Measurements from ENCODE around the gene APEX1. TPM values are rescaled to one million over a fixed set of nuclear protein-coding genes. Genes with fewer than 3 reads are reported as not detected.

APEX1 gene
- polyA plus RNA-seq, 1 of the 3 experiments (the other 2 are of a cell fraction) = 279 TPM

DNA sequence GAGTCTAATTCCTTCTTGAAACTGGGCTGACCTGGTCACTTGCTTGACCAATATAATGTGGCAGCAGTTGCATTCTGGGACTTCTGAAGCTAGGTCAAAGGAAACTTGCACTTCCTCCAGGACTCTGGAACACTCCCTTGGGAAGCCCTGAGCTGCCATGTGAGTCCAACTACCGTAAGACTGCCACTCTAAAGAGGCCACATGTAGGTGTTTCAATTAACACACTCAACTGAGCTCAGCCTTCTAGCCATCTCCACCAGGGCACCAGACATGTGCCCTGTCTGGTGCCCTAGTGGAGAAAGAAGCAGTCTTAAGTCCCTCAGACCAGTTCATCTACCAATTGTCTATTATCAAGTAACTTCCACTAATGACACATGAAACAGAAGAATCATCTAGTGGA, 35.6 kb upstream of the APEX1 start:
- H3K9ac ChIP-seq = no peak overlapping the region
- H3F3A ChIP-seq (replicated peaks; ENCODE audit: insufficient read depth) = no peaks in the 10 kb centered on the region
- H3K4me2 ChIP-seq = no peak overlapping the region
- TF ChIP-seq NRF1 (IDR thresholded peaks at IDR 0.05; ENCODE audit: low read depth, low read length) = no peak
- no peak for TF ChIP-seq TCF12 (IDR thresholded peaks at IDR 0.05)
- TF ChIP-seq JUND (IDR thresholded peaks at IDR 0.05) = no peak
- no peak for TF ChIP-seq RFX5 (IDR thresholded peaks at IDR 0.05; ENCODE audit: low read length)
- TF ChIP-seq POLR2AphosphoS5 (IDR thresholded peaks at IDR 0.05; ENCODE audit: low read depth, low read length) = no peak
- no peak for TF ChIP-seq GABPA (IDR thresholded peaks at IDR 0.05; ENCODE audit: low read depth)
- TF ChIP-seq NFIC (IDR thresholded peaks at IDR 0.05; ENCODE audit: borderline replicate concordance) = no peak
- TF ChIP-seq, protein P1, sequence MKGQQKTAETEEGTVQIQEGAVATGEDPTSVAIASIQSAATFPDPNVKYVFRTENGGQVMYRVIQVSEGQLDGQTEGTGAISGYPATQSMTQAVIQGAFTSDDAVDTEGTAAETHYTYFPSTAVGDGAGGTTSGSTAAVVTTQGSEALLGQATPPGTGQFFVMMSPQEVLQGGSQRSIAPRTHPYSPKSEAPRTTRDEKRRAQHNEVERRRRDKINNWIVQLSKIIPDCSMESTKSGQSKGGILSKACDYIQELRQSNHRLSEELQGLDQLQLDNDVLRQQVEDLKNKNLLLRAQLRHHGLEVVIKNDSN (IDR thresholded peaks at IDR 0.05; ENCODE audit: borderline replicate concordance, low read depth) = no peak
- H3K79me2 ChIP-seq (ENCODE audit: insufficient read depth) = no peaks in the 10 kb centered on the region
- no peaks in the 10 kb centered on the region for H3K4me1 ChIP-seq (ENCODE audit: control insufficient read depth in 1 of 2, insufficient read depth in 2 of 2, low read depth in 1 of 2, low read length in 1 of 2)
- no peak overlapping the region for H3K4me3 ChIP-seq (ENCODE audit: low read depth in 2 of 2, low read length in 1 of 2)
- DNase-seq = no peak
- POLR2A ChIA-PET = no interaction called here
- no peak overlapping the region for H2AFZ ChIP-seq (ENCODE audit: low read depth)
- no peaks in the 10 kb centered on the region for H3K9me3 ChIP-seq
- CTCF ChIA-PET = no interaction called here
- H4K20me1 ChIP-seq (ENCODE audit: insufficient read depth) = no peaks in the 10 kb centered on the region
- no peaks in the 10 kb centered on the region; the same call in 1 of the 2 replicates for H3K27me3 ChIP-seq (ENCODE audit: insufficient read depth)
- H3K36me3 ChIP-seq (replicated peaks in 1 of 2; ENCODE audit: control insufficient read depth in 1 of 2, insufficient read depth in 2 of 2, low read length in 1 of 2) = no peaks in the 10 kb centered on the region
- WGBS (ENCODE audit: low lambda C conversion rate) = no CpG with 5 or more reads among the region's 1 CpG
- no peaks in the 10 kb centered on the region for H3K9me2 ChIP-seq
- no peak overlapping the region for H3K27ac ChIP-seq (ENCODE audit: low read depth in 2 of 2, low read length in 1 of 2)

DNA sequence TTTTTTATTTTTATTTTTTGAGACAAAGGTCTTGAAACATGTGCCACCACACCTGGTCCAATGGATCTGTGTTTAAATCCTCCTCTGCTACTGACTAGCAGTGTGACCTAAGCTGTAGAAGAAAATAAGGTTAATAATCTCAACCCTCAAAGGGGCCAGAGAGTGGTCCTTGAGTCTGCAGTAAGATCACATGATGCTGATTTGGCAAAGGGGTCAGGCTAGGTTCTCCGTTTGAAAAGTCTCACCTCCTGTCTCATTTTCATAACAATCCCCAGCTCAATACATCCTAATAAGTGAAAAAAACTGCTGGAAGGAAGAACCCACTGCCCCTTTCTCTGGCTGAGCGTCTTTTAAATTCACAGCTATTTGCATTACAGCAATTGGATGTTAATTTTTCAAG, 33.8 kb upstream of the APEX1 start:
- no peaks in the 10 kb centered on the region for H3K9me2 ChIP-seq
- no peak overlapping the region for H3K9ac ChIP-seq
- POLR2A ChIA-PET = interaction anchor here (1.4 kb wide), 1 partner anchor 34 kb away, joined by 4 read pairs; the partner anchor contains the start of genes APEX1 and OSGEP
- no peaks in the 10 kb centered on the region for H4K20me1 ChIP-seq (ENCODE audit: insufficient read depth)
- no peak overlapping the region for H3K27ac ChIP-seq (ENCODE audit: low read depth in 2 of 2, low read length in 1 of 2)
- H3F3A ChIP-seq (replicated peaks; ENCODE audit: insufficient read depth) = no peaks in the 10 kb centered on the region
- no peaks in the 10 kb centered on the region for H3K79me2 ChIP-seq (ENCODE audit: insufficient read depth)
- no peaks in the 10 kb centered on the region for H3K36me3 ChIP-seq (replicated peaks in 1 of 2; ENCODE audit: control insufficient read depth in 1 of 2, insufficient read depth in 2 of 2, low read length in 1 of 2)
- H3K4me1 ChIP-seq (ENCODE audit: control insufficient read depth in 1 of 2, insufficient read depth in 2 of 2, low read depth in 1 of 2, low read length in 1 of 2) = no peaks in the 10 kb centered on the region
- no peak for DNase-seq
- no peaks in the 10 kb centered on the region for H3K9me3 ChIP-seq
- WGBS (ENCODE audit: low lambda C conversion rate) = 17% methylated on average over 2 of the region's 2 CpGs
- H3K4me3 ChIP-seq (ENCODE audit: low read depth in 2 of 2, low read length in 1 of 2) = no peak overlapping the region
- CTCF ChIA-PET = no interaction called here
- H2AFZ ChIP-seq (ENCODE audit: low read depth) = no peak overlapping the region
- H3K4me2 ChIP-seq = no peak overlapping the region
- no peaks in the 10 kb centered on the region; the same call in 1 of the 2 replicates for H3K27me3 ChIP-seq (ENCODE audit: insufficient read depth)
- no peak for TF ChIP-seq FOSL2 (IDR thresholded peaks at IDR 0.05; ENCODE audit: borderline replicate concordance, low read depth)
- no peak for TF ChIP-seq YY1 (IDR thresholded peaks at IDR 0.05; ENCODE audit: low read depth)
- TF ChIP-seq, protein P2, sequence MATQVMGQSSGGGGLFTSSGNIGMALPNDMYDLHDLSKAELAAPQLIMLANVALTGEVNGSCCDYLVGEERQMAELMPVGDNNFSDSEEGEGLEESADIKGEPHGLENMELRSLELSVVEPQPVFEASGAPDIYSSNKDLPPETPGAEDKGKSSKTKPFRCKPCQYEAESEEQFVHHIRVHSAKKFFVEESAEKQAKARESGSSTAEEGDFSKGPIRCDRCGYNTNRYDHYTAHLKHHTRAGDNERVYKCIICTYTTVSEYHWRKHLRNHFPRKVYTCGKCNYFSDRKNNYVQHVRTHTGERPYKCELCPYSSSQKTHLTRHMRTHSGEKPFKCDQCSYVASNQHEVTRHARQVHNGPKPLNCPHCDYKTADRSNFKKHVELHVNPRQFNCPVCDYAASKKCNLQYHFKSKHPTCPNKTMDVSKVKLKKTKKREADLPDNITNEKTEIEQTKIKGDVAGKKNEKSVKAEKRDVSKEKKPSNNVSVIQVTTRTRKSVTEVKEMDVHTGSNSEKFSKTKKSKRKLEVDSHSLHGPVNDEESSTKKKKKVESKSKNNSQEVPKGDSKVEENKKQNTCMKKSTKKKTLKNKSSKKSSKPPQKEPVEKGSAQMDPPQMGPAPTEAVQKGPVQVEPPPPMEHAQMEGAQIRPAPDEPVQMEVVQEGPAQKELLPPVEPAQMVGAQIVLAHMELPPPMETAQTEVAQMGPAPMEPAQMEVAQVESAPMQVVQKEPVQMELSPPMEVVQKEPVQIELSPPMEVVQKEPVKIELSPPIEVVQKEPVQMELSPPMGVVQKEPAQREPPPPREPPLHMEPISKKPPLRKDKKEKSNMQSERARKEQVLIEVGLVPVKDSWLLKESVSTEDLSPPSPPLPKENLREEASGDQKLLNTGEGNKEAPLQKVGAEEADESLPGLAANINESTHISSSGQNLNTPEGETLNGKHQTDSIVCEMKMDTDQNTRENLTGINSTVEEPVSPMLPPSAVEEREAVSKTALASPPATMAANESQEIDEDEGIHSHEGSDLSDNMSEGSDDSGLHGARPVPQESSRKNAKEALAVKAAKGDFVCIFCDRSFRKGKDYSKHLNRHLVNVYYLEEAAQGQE (IDR thresholded peaks at IDR 0.05; ENCODE audit: low read depth, low read length) = no peak
- TF ChIP-seq, protein P3, sequence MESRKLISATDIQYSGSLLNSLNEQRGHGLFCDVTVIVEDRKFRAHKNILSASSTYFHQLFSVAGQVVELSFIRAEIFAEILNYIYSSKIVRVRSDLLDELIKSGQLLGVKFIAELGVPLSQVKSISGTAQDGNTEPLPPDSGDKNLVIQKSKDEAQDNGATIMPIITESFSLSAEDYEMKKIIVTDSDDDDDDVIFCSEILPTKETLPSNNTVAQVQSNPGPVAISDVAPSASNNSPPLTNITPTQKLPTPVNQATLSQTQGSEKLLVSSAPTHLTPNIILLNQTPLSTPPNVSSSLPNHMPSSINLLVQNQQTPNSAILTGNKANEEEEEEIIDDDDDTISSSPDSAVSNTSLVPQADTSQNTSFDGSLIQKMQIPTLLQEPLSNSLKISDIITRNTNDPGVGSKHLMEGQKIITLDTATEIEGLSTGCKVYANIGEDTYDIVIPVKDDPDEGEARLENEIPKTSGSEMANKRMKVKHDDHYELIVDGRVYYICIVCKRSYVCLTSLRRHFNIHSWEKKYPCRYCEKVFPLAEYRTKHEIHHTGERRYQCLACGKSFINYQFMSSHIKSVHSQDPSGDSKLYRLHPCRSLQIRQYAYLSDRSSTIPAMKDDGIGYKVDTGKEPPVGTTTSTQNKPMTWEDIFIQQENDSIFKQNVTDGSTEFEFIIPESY (IDR thresholded peaks at IDR 0.05; ENCODE audit: borderline replicate concordance, low read depth) = no peak
- no peak for TF ChIP-seq RFX5 (IDR thresholded peaks at IDR 0.05; ENCODE audit: low read length)
- TF ChIP-seq RXRA (IDR thresholded peaks at IDR 0.05; ENCODE audit: borderline replicate concordance, low read depth) = no peak
- no peak for TF ChIP-seq GABPA (IDR thresholded peaks at IDR 0.05; ENCODE audit: low read depth)
- TF ChIP-seq, protein P4, sequence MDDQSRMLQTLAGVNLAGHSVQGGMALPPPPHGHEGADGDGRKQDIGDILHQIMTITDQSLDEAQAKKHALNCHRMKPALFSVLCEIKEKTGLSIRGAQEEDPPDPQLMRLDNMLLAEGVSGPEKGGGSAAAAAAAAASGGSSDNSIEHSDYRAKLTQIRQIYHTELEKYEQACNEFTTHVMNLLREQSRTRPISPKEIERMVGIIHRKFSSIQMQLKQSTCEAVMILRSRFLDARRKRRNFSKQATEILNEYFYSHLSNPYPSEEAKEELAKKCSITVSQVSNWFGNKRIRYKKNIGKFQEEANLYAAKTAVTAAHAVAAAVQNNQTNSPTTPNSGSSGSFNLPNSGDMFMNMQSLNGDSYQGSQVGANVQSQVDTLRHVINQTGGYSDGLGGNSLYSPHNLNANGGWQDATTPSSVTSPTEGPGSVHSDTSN (IDR thresholded peaks at IDR 0.05) = no peak
- no peak for TF ChIP-seq SIN3A (IDR thresholded peaks at IDR 0.05; ENCODE audit: borderline replicate concordance, low read depth, low read length)
- TF ChIP-seq NRF1 (IDR thresholded peaks at IDR 0.05; ENCODE audit: low read depth, low read length) = no peak
- TF ChIP-seq, protein P1 (IDR thresholded peaks at IDR 0.05; ENCODE audit: borderline replicate concordance, low read depth) = no peak
- TF ChIP-seq, protein P5, sequence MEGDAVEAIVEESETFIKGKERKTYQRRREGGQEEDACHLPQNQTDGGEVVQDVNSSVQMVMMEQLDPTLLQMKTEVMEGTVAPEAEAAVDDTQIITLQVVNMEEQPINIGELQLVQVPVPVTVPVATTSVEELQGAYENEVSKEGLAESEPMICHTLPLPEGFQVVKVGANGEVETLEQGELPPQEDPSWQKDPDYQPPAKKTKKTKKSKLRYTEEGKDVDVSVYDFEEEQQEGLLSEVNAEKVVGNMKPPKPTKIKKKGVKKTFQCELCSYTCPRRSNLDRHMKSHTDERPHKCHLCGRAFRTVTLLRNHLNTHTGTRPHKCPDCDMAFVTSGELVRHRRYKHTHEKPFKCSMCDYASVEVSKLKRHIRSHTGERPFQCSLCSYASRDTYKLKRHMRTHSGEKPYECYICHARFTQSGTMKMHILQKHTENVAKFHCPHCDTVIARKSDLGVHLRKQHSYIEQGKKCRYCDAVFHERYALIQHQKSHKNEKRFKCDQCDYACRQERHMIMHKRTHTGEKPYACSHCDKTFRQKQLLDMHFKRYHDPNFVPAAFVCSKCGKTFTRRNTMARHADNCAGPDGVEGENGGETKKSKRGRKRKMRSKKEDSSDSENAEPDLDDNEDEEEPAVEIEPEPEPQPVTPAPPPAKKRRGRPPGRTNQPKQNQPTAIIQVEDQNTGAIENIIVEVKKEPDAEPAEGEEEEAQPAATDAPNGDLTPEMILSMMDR (IDR thresholded peaks at IDR 0.05) = no peak
- TF ChIP-seq TCF12 (IDR thresholded peaks at IDR 0.05) = no peak

Data from SK-N-SH (cell line).